ENCODE data around the gene AZU1. TPM values are rescaled to one million over a fixed set of nuclear protein-coding genes. Genes with fewer than 3 reads are reported as not detected.

Gene AZU1
- total RNA-seq, 1 donor from 2014 or later = not detected

- intact Hi-C loops (cut with DNase I) = no loop called here
- DNase-seq (ENCODE audit: low spot score in 2 of 2) = no peak
- Histone ChIP-seq H3K36me3 (peaks cover 71 to 76% of the 10 kb centered on the region in 2 donors), H3K27ac (no peak overlapping the region), H3K27me3 (no peaks in the 10 kb centered on the region), H3K4me1 (peaks cover 21 to 30% of the 10 kb centered on the region in 2 donors), H3K9me3 (no peaks in the 10 kb centered on the region), H3K4me3 (no peak overlapping the region)
- TF ChIP-seq CTCF (IDR thresholded peaks at IDR 0.05) = no peak
Measured at GRCh38 chr19:805166-805551, 22.5 kb upstream of the AZU1 start.

GRCh38 chr19:805600-806550 lies 21.8 kb upstream of the AZU1 start:
- H3K27ac ChIP-seq = no peak overlapping the region
- H3K9me3 ChIP-seq = no peaks in the 10 kb centered on the region
- TF ChIP-seq CTCF (IDR thresholded peaks at IDR 0.05) = no peak
- no peak overlapping the region for H3K4me3 ChIP-seq
- DNase-seq (ENCODE audit: low spot score in 2 of 2) = no peak
- peaks cover 77 to 78% of the 10 kb centered on the region in 2 donors for H3K36me3 ChIP-seq
- H3K4me1 ChIP-seq = peaks cover 14 to 23% of the 10 kb centered on the region in 2 donors
- intact Hi-C loops (cut with DNase I) = no loop called here
- no peaks in the 10 kb centered on the region for H3K27me3 ChIP-seq

GRCh38 chr19:806815-807421 lies 20.7 kb upstream of the AZU1 start:
- DNase-seq (ENCODE audit: low spot score in 2 of 2) = no peak

GRCh38 chr19:807627-808422 lies 19.8 kb upstream of the AZU1 start:
- Histone ChIP-seq H3K4me1 (peaks cover 0 to 4% of the 10 kb centered on the region in 2 donors), H3K9me3 (no peaks in the 10 kb centered on the region), H3K36me3 (peaks cover 91 to 93% of the 10 kb centered on the region in 2 donors), H3K4me3 (no peak overlapping the region), H3K27me3 (no peaks in the 10 kb centered on the region), H3K27ac (no peak overlapping the region)
- no peak for TF ChIP-seq CTCF (IDR thresholded peaks at IDR 0.05)
- intact Hi-C loops (cut with DNase I) = no loop called here
- DNase-seq (ENCODE audit: low spot score in 2 of 2) = no peak

More at GRCh38 chr19:806815-807421, 20.7 kb upstream of the AZU1 start:
- Histone ChIP-seq H3K4me1 (peaks cover 7 to 12% of the 10 kb centered on the region in 2 donors), H3K27ac (no peak overlapping the region), H3K36me3 (peaks cover 88 to 89% of the 10 kb centered on the region in 2 donors), H3K27me3 (no peaks in the 10 kb centered on the region), H3K4me3 (no peak overlapping the region), H3K9me3 (no peaks in the 10 kb centered on the region)
- no peak for TF ChIP-seq CTCF (IDR thresholded peaks at IDR 0.05)
- intact Hi-C loops (cut with DNase I) = no loop called here

GRCh38 chr19:808423-808775 lies 19.2 kb upstream of the AZU1 start:
- Histone ChIP-seq H3K4me1 (no peaks in the 10 kb centered on the region), H3K27me3 (no peaks in the 10 kb centered on the region), H3K4me3 (no peak overlapping the region), H3K9me3 (no peaks in the 10 kb centered on the region), H3K36me3 (peaks cover 88 to 94% of the 10 kb centered on the region in 2 donors), H3K27ac (no peak overlapping the region)
- no peak for TF ChIP-seq CTCF (IDR thresholded peaks at IDR 0.05)
- intact Hi-C loops (cut with DNase I) = no loop called here
- no peak for DNase-seq (ENCODE audit: low spot score in 2 of 2)

Measured in ascending aorta (tissue), 2 donors.